ENCODE data around the gene NARF. TPM values are rescaled to one million over a fixed set of nuclear protein-coding genes. Genes with fewer than 3 reads are reported as not detected.
A peak's percentile ranks its signal among the peaks of the same experiment; 100 is the strongest.

NARF gene
- total RNA-seq, 6 experiments from 2014 or later: 9.3 to 48.6 (median 21.8) TPM

GRCh38 chr17:82444284-82444893 lies 14.2 kb upstream of the NARF start:
- Histone ChIP-seq H3K36me3 (peaks cover 0 to 2% (median 0%) of the 10 kb centered on the region in 4 donors), H3K4me3 (peak overlapping the region in 1 of 3 donors; percentile 18), H3K9me3 (no peaks in the 10 kb centered on the region), H3K27ac (peak overlapping the region in 1 of 3 donors; percentile 8), H3K4me1 (peaks cover 0 to 32% (median 14%) of the 10 kb centered on the region in 4 donors), H3K27me3 (no peaks in the 10 kb centered on the region)
- WGBS (ENCODE audit: insufficient coverage, low coverage, low lambda C conversion rate, missing lambda C conversion rate): 51% methylated on average over 11 of the region's 35 CpGs
- TF ChIP-seq, protein P1, sequence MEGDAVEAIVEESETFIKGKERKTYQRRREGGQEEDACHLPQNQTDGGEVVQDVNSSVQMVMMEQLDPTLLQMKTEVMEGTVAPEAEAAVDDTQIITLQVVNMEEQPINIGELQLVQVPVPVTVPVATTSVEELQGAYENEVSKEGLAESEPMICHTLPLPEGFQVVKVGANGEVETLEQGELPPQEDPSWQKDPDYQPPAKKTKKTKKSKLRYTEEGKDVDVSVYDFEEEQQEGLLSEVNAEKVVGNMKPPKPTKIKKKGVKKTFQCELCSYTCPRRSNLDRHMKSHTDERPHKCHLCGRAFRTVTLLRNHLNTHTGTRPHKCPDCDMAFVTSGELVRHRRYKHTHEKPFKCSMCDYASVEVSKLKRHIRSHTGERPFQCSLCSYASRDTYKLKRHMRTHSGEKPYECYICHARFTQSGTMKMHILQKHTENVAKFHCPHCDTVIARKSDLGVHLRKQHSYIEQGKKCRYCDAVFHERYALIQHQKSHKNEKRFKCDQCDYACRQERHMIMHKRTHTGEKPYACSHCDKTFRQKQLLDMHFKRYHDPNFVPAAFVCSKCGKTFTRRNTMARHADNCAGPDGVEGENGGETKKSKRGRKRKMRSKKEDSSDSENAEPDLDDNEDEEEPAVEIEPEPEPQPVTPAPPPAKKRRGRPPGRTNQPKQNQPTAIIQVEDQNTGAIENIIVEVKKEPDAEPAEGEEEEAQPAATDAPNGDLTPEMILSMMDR (IDR thresholded peaks at IDR 0.05): no peak
- no peak for TF ChIP-seq POLR2A (IDR thresholded peaks at IDR 0.05)
- DNase-seq: peak in 2 of 3 donors; percentile 49 to 68
- intact Hi-C loops (cut with DNase I): no loop called here
- peak in 3 of 4 donors; percentile 7 to 63 (median 39) for ATAC-seq

- Histone ChIP-seq H3K4me1 (peaks cover 0 to 39% (median 14%) of the 10 kb centered on the region in 4 donors), H3K27me3 (no peaks in the 10 kb centered on the region), H3K36me3 (peaks cover 0 to 2% (median 0%) of the 10 kb centered on the region in 4 donors), H3K27ac (peak overlapping the region in 1 of 3 donors; percentile 31), H3K9me3 (no peaks in the 10 kb centered on the region), H3K4me3 (peak overlapping the region in 1 of 3 donors; percentile 18)
- TF ChIP-seq, protein P1 (IDR thresholded peaks at IDR 0.05): no peak
- peak; percentile 12 for TF ChIP-seq POLR2A (IDR thresholded peaks at IDR 0.05)
- WGBS (ENCODE audit: insufficient coverage, low coverage, low lambda C conversion rate, missing lambda C conversion rate): no CpG with 5 or more reads among the region's 19 CpGs
- DNase-seq (peak; percentile 64 to 80 (median 67)), ATAC-seq (peak; percentile 56 to 66 (median 58))
- intact Hi-C loops (cut with DNase I): no loop called here
These were observed 13.5 kb upstream of the NARF start for GRCh38 chr17:82444941-82445521.

- no peaks in the 10 kb centered on the region for H3K9me3 ChIP-seq
- TF ChIP-seq POLR2A (IDR thresholded peaks at IDR 0.05): no peak
- H3K36me3 ChIP-seq: peaks cover 0 to 2% (median 0%) of the 10 kb centered on the region in 4 donors
- peak overlapping the region in 1 of 3 donors; percentile 11 for H3K4me3 ChIP-seq
- ATAC-seq (no peak), DNase-seq (no peak)
- no CpG with 5 or more reads among the region's 13 CpGs for WGBS (ENCODE audit: insufficient coverage, low coverage, low lambda C conversion rate, missing lambda C conversion rate)
- peak overlapping the region in 2 of 3 donors; percentile 10 to 31 for H3K27ac ChIP-seq
- no peaks in the 10 kb centered on the region for H3K27me3 ChIP-seq
- peaks cover 0 to 41% (median 14%) of the 10 kb centered on the region in 4 donors for H3K4me1 ChIP-seq
- intact Hi-C loops (cut with DNase I): no loop called here
These were observed 13.0 kb upstream of the NARF start for GRCh38 chr17:82445542-82445941.

- Histone ChIP-seq H3K27me3 (no peaks in the 10 kb centered on the region), H3K27ac (no peak overlapping the region), H3K9me3 (no peaks in the 10 kb centered on the region), H3K4me1 (peaks cover 0 to 43% (median 14%) of the 10 kb centered on the region in 4 donors), H3K4me3 (no peak overlapping the region), H3K36me3 (peaks cover 0 to 2% (median 0%) of the 10 kb centered on the region in 4 donors)
- no peak for ATAC-seq
- intact Hi-C loops (cut with DNase I): no loop called here
- WGBS (ENCODE audit: insufficient coverage, low coverage, low lambda C conversion rate, missing lambda C conversion rate): 33% methylated on average over 3 of the region's 15 CpGs
- no peak for TF ChIP-seq POLR2A (IDR thresholded peaks at IDR 0.05)
- TF ChIP-seq, protein P1 (IDR thresholded peaks at IDR 0.05): no peak
- peak in 1 of 3 donors; percentile 26 for DNase-seq
These were observed 12.4 kb upstream of the NARF start for GRCh38 chr17:82446124-82446523.

DNA sequence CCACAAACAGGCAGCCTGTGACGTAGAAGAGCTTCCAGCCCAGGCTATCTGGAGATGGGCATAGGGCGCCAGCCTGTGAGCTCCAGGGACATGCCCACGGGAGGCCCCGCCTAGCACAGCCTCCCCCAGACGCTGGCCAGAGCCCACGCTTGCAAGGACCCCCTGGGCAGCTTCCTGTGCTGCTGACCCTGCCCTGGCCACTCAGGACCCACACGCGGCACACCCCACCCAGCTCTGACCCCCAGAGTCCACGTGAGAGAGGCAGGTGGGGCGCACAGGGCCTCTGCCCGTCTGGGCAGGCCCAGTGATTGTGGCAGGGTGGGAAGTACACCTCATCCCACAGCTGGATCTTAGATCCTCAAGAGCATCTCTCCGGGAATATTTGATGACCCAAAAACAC lies 11.9 kb upstream of the NARF start:
- Histone ChIP-seq H3K4me1 (peaks cover 0 to 48% (median 14%) of the 10 kb centered on the region in 4 donors), H3K27ac (no peak overlapping the region), H3K4me3 (no peak overlapping the region), H3K9me3 (no peaks in the 10 kb centered on the region), H3K27me3 (no peaks in the 10 kb centered on the region), H3K36me3 (peaks cover 0 to 2% (median 0%) of the 10 kb centered on the region in 4 donors)
- TF ChIP-seq, protein P1 (IDR thresholded peaks at IDR 0.05): no peak
- no peak for TF ChIP-seq POLR2A (IDR thresholded peaks at IDR 0.05)
- DNase-seq (no peak), ATAC-seq (no peak)
- intact Hi-C loops (cut with DNase I): no loop called here
- WGBS (ENCODE audit: insufficient coverage, low coverage, low lambda C conversion rate, missing lambda C conversion rate): 100% methylated on average over 2 of the region's 12 CpGs
